ENCODE data around the gene XPO6.
"Not testable (repeated sequence)": the region's sequence is repeated elsewhere in the genome, so short reads cannot be mapped to it uniquely, and the experiment has no call there.

The XPO6 gene, protein sequence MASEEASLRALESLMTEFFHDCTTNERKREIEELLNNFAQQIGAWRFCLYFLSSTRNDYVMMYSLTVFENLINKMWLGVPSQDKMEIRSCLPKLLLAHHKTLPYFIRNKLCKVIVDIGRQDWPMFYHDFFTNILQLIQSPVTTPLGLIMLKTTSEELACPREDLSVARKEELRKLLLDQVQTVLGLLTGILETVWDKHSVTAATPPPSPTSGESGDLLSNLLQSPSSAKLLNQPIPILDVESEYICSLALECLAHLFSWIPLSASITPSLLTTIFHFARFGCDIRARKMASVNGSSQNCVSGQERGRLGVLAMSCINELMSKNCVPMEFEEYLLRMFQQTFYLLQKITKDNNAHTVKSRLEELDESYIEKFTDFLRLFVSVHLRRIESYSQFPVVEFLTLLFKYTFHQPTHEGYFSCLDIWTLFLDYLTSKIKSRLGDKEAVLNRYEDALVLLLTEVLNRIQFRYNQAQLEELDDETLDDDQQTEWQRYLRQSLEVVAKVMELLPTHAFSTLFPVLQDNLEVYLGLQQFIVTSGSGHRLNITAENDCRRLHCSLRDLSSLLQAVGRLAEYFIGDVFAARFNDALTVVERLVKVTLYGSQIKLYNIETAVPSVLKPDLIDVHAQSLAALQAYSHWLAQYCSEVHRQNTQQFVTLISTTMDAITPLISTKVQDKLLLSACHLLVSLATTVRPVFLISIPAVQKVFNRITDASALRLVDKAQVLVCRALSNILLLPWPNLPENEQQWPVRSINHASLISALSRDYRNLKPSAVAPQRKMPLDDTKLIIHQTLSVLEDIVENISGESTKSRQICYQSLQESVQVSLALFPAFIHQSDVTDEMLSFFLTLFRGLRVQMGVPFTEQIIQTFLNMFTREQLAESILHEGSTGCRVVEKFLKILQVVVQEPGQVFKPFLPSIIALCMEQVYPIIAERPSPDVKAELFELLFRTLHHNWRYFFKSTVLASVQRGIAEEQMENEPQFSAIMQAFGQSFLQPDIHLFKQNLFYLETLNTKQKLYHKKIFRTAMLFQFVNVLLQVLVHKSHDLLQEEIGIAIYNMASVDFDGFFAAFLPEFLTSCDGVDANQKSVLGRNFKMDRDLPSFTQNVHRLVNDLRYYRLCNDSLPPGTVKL
- total RNA-seq = 296 to 374 reads per million in 2 experiments

DNA sequence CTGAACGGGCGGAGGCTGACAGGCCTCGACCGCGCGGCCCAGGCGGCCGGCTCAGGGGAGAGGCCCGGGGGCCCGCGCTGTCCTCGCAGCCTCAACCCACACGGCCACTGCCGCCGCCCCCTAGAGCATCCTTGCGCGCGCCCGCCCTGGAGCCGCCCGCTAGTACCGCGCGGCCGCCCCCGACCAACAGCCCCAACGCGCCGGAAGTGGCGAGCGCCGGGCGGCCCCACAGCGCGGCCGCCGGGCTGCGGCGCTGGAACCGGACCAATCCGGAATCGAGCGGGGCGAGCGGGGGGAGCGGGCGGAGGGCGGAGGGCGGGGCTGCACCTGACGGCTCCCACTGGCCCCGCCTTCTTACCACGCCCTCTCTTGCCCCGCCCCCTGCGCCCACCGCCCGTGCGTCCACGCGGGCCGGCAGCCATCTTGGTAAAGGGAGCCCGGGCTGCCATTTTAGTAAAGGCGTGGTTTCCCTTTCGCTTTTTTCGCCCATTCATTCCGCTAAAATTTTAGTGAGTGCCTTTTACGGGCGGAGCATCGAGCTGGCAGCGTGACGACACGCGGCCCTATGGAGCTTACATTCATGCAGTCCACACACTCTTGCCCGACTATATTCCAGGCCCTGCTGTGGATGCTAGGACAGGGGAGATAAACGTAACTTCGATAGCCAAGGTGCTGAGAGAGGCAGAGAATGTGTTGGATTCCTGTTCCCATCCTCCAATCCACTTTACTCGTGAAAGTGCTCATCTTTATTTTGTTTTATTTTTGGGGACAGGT, at the start of gene XPO6:
Gene XPO6 (minus strand): TSS at position 208 of the 774 bp plus-strand sequence. CDS start 597 bp downstream, outside the sequence.
- DNase-seq (ENCODE audit: low read depth) = peak; percentile 99

DNA sequence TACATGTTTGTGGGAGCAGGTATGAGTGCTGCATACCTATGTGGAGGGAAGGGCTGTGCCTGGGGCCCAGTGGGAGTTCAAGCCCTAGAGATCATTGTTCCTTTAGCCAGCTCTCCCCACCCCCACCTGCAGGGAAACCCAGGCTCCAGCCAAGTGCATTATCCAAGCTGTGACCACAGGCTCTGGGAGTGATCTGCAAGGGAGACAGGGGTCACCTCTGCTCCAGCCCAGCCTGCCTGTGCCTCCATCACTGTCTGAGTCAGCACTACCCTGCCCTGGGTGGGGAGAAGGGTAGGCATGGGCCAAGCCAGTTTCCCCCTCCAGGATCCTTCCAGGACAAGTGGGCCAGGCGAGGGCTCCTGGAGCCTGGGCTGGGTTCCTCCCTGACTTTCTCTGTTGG, 48.4 kb upstream of the XPO6 start:
- no peak for DNase-seq (ENCODE audit: low read depth)

DNA sequence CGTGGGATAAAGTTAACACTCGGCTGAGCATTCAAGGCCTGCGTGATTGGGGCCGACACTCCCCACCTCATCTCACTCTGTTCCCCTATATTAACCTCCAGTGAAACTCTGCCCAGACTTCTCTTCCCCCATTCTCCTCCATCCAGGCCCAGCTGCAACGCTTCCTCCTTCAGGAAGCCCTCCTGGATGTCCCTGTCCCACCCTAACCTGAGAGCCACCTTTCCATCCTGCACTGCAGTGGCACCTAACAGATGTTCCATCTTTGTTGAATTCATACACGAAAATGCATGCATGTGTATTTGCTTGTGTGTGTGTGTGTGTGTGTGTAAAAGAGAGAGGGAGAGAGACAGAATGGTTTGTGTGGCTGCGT, 48.0 kb upstream of the XPO6 start:
- no peak for DNase-seq (ENCODE audit: low read depth)

DNA sequence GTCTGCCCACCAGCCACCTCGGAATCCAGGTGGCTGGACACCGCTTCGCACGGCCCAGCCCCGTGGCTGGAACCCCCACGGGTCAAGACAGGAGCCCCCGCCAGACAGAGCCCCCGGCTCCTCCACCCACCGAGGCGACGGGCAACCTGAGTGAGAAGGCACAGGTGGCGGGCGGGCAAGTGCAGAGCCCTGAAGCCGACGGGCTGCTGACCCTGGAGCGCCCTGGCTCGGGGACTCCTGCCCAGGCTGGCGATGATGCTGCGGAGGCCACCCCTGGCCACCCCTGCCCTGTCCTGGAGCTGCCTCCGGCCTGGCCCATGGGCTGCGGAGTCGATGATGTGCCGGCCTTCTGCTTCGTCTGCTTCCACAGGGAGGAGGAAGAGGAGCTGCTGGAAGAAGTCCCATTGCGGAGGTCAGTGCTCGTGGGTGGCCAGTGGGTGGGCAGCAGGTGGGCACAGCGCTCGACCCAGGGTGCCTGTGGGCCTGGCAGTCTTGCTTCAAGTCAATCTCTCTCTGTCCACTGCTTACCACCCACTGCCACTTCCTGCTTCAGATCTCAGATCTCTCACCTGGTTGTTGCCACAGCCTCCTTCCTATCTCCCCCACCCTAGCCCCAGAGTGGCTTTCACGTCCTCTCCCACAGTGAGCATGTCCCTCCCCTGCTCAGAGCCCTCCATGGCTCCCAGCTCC, 47.5 kb upstream of the XPO6 start:
- DNase-seq (ENCODE audit: low read depth) = no peak

DNA sequence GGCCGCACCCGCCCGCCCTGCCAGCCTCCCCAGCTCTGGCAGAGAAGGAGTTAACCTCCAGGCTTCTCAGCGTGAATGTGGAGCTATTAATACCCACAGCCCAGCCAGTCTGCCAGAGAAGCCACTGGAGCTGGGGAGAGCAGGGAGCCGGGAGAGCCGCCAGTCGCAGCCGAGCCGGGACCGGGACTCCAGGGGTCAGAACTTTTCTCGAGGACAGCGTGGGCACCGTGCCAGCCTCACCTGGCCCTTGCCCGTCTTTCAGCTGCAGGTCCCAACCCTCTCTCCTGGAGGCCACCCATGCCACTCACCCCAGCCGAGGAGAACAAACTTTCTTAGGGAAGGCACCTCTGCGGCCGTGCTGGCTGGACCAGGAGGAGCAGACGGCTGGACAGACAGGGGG, 46.8 kb upstream of the XPO6 start:
- DNase-seq (ENCODE audit: low read depth) = no peak

DNA sequence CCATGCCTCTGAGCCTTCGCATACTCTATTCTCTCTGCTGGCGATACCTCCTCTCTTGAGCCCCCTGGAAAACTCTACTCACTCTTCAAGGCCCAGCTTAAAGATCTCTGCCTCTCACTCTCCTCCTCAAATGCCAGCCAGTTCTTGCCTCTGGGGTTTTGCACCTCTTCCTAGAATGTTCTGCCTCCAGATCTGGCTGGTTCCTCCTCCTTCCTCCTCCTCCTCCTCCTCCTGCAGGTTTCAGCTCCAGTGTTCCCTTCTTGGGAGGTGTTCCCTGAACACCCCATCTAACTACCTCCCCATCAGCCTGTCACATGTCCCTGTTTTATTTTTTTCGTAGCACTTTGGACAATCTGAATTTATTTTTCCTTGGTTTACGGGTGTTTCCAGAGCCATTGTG, 45.5 kb upstream of the XPO6 start:
- no peak for DNase-seq (ENCODE audit: low read depth)

DNA sequence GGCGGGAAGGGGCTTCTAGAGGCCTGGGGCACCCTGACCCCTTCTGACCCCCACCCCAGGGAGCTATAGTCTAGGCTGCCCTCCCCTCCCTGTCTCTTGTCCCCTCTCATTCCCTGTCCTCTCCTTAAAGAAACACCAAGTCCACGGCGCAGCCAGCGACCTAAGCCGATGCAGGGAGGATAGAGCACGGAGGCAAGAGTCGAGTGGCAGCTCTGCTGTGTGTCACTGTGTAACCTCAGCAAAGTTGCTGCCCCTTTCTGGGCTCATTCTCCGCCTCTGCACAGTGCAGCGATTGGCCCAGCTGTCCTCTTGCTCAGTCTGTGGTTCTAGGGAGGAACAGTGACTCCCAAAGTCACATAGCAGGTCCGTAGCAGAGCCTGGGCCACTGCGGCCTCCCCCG, 44.1 kb upstream of the XPO6 start:
- no peak for DNase-seq (ENCODE audit: low read depth)

DNA sequence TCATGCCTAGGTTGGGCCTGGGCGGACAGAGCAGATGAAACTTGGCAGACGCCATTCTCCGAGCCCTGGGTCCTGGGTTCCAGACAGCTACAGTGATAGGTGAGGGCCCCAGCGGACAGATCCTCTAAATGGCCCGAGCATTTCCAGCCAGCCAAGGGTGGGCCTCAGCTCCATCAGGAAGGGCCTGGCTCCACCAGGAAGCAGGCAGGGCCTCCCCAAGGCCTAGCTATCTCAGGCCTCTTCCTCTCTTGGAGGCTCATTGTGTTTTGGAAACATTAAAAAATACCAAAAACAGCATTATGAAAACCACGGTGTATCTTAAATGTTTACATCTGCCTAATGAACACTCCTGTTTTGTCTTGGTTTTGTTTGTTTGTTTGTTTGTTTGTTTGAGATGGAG, 42.4 kb upstream of the XPO6 start:
- no peak for DNase-seq (ENCODE audit: low read depth)

DNA sequence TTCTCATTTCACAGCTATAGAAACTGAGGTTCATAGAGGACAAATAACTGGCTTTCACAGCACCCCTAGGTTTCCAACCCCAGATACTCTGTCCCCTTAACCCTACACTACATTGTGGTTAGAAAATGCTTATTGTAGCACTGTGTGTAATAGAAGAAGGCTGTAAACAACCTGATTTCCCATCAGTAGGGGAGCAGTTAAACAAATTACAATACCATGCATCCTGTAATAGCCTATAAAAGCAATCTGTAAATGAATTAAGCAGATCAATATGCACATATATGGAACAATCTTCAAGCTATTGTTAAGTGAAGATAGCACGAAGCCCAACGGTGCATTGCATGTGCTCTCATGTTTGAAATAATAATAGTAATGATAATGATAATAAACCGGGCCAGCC, 39.2 kb upstream of the XPO6 start:
- no peak for DNase-seq (ENCODE audit: low read depth)

DNA sequence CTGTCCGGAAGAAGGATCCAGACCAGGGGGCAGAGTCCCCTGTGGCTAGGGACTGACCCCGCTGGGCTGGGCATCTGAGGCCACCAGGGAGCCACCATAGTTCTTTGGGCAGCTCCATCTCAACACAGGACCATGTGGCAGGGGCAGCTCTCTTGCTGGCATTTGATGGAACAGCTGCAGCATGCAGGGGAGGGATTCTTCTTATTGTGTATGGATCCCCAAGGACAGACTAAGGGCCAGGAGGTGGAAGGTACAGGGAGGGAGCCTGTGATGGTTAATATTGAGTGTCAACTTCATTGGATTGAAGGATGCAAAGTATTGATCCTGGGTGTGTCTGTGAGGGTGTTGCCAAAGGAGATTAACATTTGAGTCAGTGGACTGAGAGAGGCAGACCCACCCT, 37.7 kb upstream of the XPO6 start:
- DNase-seq (ENCODE audit: low read depth) = not testable (repeated sequence)

DNA sequence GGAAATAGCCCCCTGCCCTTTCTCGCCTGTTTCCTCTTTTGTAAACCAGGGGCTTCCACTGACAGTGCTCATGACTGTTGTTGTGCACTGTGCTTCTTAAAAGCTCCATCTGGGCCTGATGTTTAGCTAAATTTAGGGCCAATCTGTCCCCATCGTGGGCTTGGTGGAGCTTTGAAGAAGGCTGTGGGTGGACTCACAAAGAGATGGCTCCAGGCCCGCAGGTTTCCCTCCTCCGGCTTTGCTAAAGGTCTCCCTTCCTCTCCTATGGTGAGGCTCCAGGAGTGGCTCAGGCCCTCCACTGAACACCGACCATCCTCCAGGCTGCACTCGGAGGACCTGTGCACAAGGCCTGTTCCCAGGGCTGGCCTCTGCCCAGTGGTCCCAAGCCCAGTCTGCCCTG, 30.2 kb upstream of the XPO6 start:
- DNase-seq (ENCODE audit: low read depth) = no peak

DNA sequence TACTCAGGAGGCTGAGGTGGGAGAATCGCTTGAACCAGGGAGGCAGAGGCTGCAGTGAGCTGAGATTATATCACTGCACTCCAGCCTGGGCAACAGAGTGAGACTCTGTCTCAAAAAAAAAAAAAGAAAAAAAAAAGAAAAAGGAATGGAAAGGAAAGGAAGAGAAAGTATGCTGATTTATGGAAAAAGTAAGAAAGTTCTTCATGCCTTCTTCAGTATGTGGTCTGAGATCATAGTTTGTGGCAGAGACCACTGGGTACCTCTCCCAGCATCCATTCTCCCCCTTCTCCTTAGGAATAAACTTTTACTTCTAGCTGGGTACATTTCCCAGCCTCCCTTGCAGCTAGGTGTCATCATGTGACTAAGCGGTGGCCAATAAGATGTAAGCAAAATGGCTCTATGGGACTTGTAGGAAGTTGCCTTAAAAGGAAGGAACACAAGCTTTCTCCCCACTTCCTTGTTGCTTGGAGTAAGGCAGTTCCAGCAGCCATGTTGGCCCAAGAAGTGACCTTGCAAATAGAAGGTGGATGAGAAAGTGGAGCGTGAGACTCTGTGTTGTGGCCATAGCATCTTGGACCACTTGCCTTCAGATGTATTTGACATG, 26.1 kb upstream of the XPO6 start:
- DNase-seq (ENCODE audit: low read depth) = no peak

DNA sequence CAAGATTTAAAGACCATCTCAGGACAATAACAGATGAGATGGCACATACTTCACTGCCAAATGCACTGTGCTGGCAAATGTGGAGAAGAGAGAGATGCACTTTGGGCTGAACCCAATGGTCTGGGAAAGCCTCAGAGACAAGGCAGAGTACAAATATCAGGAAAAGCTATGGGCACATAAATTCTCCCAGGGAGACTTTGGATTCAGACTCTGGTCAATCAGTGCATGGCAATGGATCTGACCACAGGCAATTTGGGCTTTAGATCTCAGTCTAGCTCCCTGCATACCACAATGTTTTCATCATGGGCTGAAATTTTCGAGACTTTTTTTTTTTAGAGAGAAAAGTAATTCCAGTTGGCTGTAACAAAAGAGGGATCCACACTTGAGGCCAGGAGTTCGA, 20.0 kb upstream of the XPO6 start:
- DNase-seq (ENCODE audit: low read depth) = no peak

DNA sequence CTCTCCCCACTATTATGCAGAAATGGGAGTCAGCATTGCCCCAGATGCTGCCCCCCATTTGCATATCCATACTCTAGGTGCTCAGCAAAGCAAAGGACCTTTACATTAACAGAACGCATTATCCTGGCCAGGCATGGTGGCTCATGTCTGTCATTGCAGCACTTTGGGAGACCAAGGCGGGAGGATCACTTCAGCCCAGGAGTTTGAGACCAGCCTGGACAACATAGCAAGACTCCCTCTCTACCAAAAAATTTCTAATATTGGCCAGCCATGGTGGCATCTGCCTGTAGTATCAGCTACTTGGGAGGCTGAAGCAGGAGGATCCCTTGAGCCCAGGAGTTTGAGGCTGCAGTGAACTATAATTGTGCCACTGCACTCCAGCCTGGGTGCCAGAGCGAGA, 12.1 kb upstream of the XPO6 start:
- not testable (repeated sequence) for DNase-seq (ENCODE audit: low read depth)

DNA sequence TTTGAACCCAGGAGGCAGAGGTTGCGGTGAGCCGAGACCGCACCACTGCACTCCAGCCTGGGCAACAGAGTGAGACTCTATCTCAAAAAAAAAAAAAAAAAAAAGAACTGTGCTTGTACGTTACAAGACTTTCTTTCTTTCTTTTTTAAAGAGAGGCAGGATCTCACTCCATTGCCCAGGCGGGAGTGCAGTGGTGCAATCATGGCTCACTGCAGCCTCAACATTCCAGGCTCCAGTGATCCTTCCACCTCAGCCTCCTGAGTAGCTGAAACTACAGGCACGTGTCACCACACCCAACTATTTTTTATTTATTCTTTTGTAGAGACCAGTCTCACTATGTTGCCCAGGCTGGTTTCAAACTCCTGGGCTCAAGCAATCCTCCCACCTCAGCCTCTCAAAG, 8.0 kb upstream of the XPO6 start:
- DNase-seq (ENCODE audit: low read depth) = not testable (repeated sequence)

DNA sequence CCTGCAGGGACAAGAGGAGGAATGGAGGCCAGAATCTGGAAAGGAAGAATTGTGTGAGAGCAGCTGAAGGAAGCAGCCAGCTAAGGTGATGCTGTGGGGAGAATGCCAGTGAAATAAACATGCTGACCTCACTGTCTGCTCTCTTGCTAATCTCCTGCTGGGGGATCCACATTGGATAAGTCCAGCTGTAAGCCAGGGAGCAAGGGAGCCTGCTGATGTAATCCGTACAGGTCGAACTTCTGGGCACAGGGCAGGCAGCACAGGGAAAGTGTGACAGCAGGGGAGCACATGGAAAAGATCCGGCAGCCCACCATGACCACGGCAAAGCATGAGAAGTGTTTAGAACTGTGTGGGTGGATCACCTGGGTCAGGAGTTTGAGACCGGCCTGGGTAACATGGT, 7.5 kb upstream of the XPO6 start:
- DNase-seq (ENCODE audit: low read depth) = no peak

DNA sequence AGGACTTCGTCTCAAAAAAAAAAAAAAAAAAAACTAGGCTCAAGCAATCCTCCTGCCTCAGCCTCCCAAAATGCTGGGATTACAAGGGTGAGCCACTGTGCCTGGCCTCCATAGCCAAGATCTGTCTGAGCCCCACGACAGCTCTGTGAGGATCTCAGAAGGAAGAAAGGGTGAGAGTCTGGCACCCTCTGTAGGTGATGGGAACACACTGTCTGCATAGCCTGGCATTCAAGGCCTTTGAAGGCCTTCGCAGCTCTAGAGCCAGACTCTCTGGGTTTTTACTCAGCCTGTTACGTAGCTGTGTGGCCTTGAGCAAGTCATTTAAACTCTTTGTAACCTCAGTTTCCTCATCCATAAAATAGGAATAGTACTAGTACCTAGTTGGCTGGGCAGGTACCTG, 6.3 kb upstream of the XPO6 start:
- peak; percentile 59 for DNase-seq (ENCODE audit: low read depth)

DNA sequence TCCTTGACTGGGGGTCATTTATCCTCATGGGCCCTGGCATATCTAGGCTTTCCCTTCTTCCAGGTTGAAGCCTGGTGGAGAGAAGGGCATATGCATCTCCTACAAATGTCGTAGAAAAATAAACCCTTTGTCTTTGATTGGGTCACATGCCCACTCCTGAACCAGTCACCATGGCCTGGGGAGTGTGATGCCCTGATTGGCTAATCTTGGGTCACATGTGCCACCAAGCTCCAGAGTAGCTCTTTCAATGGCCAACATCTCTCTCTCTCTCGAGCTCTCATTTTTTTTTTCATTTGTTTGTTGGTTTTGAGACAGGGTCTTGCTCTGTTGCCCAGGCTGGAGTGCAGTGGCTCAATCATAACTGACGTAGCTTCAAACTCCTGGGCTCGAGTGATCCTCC, 5.6 kb upstream of the XPO6 start:
- no peak for DNase-seq (ENCODE audit: low read depth)

DNA sequence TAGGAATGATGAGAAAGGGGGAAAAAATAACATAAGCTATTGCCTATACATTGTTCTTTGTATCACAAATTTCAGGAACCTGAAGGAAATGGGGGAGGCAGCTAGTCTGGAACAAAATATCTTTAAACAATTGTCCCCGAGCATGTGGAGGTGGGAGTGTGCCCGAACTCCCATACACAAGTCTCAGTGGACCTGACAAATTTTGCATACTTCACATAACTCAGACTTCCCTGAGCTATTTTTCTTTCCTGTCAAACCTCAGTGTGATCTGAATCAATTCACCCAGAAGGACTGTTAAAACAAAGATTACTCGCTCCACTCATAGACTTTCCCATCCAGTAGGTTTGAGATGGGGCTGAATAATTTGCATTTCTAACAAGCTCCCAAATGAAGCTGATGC, 1.6 kb upstream of the XPO6 start:
- DNase-seq (ENCODE audit: low read depth) = no peak

DNA sequence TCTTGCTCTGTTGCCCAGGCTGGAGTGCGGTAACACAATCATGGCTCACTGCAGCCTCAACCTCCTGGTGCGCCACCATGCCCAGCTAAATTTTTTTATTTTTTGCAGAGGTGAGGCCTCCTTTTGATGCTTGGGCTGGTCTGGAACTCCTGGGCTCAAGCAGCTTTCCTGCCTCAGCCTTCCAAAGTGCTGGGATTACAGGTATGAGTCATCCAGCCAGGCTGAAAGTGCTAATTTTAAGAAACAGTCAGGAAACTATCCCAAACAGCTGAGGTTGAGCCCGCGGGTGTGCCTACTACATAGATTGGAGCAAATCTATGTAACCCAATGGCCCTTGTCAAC, 738 bp upstream of the XPO6 start:
- DNase-seq (ENCODE audit: low read depth) = no peak

DNA sequence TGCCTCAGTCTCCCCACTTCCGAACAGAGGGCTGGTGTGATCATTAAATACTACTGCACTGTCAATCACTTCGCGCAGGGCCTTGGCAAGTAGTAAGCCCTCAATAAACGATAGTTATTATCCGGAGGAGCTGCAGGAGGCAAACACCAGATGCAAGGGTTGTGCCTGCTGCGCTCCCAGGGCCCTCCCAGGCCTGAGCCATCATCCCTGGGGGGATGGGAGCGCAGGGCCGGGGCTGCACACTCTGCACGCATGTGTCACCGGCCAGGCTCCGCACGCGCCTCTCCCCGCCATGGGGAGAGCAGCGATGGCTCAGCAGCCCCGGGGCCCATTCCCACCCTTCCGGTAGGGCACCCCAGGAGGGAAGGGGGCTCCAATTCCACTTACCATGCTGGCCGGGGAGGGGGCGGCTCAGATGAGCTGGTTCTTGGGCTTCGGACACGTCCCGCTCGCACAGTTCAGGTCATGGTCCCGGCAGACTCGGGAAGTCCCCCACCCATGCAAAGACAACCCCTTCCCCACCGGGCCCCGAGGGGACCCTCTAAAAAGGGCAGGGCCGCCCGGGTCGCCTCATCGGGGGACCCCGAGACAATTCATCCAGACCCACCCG, 681 bp downstream of the XPO6 start:
- peak; percentile 43 for DNase-seq (ENCODE audit: low read depth)

All from T follicular helper cell (primary cell).